Karpas-422 (cell line): ENCODE data around the gene OSTF1. TPM values are rescaled to one million over a fixed set of nuclear protein-coding genes. Genes with fewer than 3 reads are reported as not detected.

Experiments
- DNase-seq: peaks from one replicate; pipeline ENCODE4 v3.0.0-alpha.2; 2015
- H2AFZ ChIP-seq: fragments of 200-600 bp; sonication (generic); 2 replicates; pipeline ENCODE4 v1.6.1; 2014; ENCODE audit warnings: antibody characterized with exemption, low read length, mixed read lengths
- H3K27ac ChIP-seq: fragments of 200-600 bp; sonication (generic); 2 replicates; pipeline ENCODE4 v1.5.1; 2014; ENCODE audit warnings: mild to moderate bottlenecking, low read length, moderate library complexity
- H3K27me3 ChIP-seq: fragments of 200-600 bp; sonication (generic); 2 replicates; pipeline ENCODE4 v1.6.1; 2014; ENCODE audit warnings: low read length, mixed read lengths
- H3K36me3 ChIP-seq: fragments of 200-600 bp; sonication (generic); 2 replicates; pipeline ENCODE4 v1.6.1; 2014; ENCODE audit warnings: low read length, mixed read lengths; ENCODE audit not compliant: insufficient read depth
- H3K4me1 ChIP-seq: fragments of 200-600 bp; sonication (generic); 2 replicates; pipeline ENCODE4 v1.6.1; 2014; ENCODE audit warnings: mild to moderate bottlenecking, low read length, mixed read lengths
- H3K4me2 ChIP-seq: fragments of 200-600 bp; sonication (generic); 2 replicates; pipeline ENCODE4 v1.6.1; 2014; ENCODE audit warnings: low read length, low read depth, mild to moderate bottlenecking; ENCODE audit not compliant: poor library complexity, severe bottlenecking
- H3K4me3 ChIP-seq: fragments of 200-600 bp; sonication (generic); 2 replicates; pipeline ENCODE4 v1.5.1; 2014; ENCODE audit warnings: mild to moderate bottlenecking, antibody characterized with exemption, low read length, mixed read lengths
- H3K79me2 ChIP-seq: fragments of 200-600 bp; sonication (generic); 2 replicates; pipeline ENCODE4 v1.6.1; 2014; ENCODE audit warnings: mild to moderate bottlenecking, low read length, mixed read lengths
- H3K9ac ChIP-seq: fragments of 200-600 bp; sonication (generic); 2 replicates; pipeline ENCODE4 v1.6.0; 2014; ENCODE audit warnings: low read length
- H3K9me2 ChIP-seq: fragments of 200-600 bp; sonication (generic), shearing (Covaris generic); replicated peaks from 2 replicates; pipeline ENCODE4 v1.6.0; 2014; ENCODE audit warnings: mild to moderate bottlenecking, low read length, moderate library complexity; ENCODE audit not compliant: insufficient read depth
- H3K9me3 ChIP-seq: fragments of 300-700, 200-600 bp; sonication (generic); 2 replicates; pipeline ENCODE4 v1.6.1; 2014; ENCODE audit warnings: low read length, mixed read lengths
- H4K20me1 ChIP-seq: fragments of 200-600 bp; sonication (generic); 2 replicates; pipeline ENCODE4 v1.6.1; 2014; ENCODE audit warnings: mild to moderate bottlenecking, antibody characterized with exemption, low read length, low read depth; ENCODE audit not compliant: insufficient read depth
- total RNA-seq: library from RNA; depleted of rRNA; stranded (reverse); fragments of >200 nt; shearing (Covaris generic); gene quantifications from 2 replicates; pipeline ENCODE4 v1.2.3, GENCODE V29; 2014; ENCODE audit warnings: low replicate concordance

Gene OSTF1
- total RNA-seq, 1 experiment from 2014 or later: 56.1 TPM

DNA sequence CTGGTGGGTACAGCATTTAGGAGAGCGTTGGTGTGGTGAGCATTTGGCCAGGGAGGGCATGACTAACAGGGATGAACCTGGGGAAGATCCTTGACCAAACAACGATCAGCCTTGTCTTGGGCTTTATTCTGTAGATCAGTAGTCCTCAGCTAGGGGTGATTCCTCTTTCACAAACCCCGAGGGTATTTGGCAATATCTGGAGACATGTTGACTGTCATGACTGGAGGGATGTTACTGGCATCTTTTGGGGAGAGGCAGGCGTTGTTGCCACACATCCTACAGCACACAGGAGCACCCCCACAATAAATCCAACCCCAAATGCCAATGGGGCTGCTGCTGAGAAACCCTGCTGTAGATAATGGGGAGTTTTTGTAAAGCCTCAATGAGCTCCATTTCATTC lies 43.9 kb downstream of the OSTF1 start:
- Histone ChIP-seq H3K9me3 (no peaks in the 10 kb centered on the region), H2AFZ (no peak overlapping the region), H3K79me2 (peaks cover 17% of the 10 kb centered on the region), H3K4me1 (no peaks in the 10 kb centered on the region), H4K20me1 (no peaks in the 10 kb centered on the region), H3K36me3 (no peaks in the 10 kb centered on the region), H3K27me3 (no peaks in the 10 kb centered on the region), H3K9ac (no peak overlapping the region), H3K27ac (no peak overlapping the region), H3K4me3 (no peak overlapping the region), H3K4me2 (no peak overlapping the region), H3K9me2 (no peaks in the 10 kb centered on the region)
- no peak for DNase-seq

- no peak for DNase-seq
- Histone ChIP-seq H3K36me3 (no peaks in the 10 kb centered on the region), H3K27me3 (no peaks in the 10 kb centered on the region), H3K9ac (no peak overlapping the region), H3K9me3 (no peaks in the 10 kb centered on the region), H3K9me2 (no peaks in the 10 kb centered on the region), H3K27ac (no peak overlapping the region), H3K4me2 (no peak overlapping the region), H3K4me1 (no peaks in the 10 kb centered on the region), H3K4me3 (no peak overlapping the region), H3K79me2 (peaks cover 9% of the 10 kb centered on the region; the same call in 1 of the 2 replicates), H4K20me1 (no peaks in the 10 kb centered on the region), H2AFZ (no peak overlapping the region)
Measured at GRCh38 chr9:75133396-75133795, 45.1 kb downstream of the OSTF1 start.

DNA sequence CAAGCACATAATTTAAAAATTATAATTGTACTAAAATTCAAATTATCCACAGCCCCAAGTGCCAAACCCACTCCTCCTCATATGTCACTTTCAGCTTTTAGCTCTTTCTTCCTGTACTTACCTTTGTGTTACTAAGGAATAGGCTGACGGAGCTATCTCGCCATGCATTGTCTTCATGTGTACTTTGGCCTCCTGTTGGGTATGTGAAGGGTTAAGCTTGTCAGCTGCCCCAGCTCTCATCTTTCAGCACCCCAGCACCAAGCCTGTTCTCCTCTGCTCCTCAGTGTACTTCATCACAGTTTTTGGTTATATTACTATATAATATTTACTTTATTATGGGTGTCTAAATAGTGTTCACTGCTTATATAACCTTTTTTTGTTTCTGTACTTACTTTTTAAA lies 46.2 kb downstream of the OSTF1 start:
- Histone ChIP-seq H3K4me3 (no peak overlapping the region), H3K27ac (no peak overlapping the region), H3K4me1 (no peaks in the 10 kb centered on the region), H3K9me2 (no peaks in the 10 kb centered on the region), H3K36me3 (no peaks in the 10 kb centered on the region), H3K9ac (no peak overlapping the region), H3K4me2 (no peak overlapping the region), H4K20me1 (no peaks in the 10 kb centered on the region), H3K9me3 (no peaks in the 10 kb centered on the region), H2AFZ (no peak overlapping the region), H3K79me2 (0 out of 2 replicates have a peak, but pooled peaks cover under 1% of the 10 kb centered on the region), H3K27me3 (no peaks in the 10 kb centered on the region)
- DNase-seq: no peak

DNA sequence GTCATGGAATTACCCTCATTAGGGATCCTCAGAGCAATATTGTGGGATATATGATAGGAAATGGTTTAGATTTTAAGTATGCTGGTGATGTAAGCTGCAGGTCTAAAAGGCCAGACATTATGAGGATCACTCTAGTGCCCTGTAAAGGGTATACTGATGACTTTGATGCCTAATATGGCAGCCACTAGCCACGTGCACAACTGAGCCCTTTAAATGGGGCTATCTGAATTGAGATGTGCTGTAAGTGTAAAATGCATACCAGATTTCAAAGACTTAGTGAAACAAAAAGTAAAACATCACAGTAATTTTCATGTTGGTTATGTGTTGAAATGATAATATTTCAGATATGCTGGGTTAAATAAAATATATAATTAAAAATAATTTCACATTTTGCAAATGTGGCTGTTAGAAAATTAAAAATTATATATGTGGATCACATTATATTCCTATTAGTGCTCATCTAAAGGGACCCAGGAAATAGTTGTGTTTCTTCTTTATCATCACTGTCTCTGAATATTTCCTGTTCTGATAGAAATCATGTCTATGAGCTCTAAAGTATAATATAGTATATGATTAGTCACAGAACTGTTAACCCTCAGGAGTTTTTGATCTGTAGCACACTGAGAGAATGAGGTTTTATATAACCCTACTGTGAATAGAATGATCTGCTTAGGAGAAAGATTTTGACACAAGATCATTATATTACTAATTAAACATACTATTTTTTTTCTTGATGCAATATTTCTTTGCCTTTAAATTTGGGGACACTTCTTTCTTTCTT lies 50.1 kb downstream of the OSTF1 start:
- H3K4me2 ChIP-seq: no peak overlapping the region
- no peaks in the 10 kb centered on the region for H3K27me3 ChIP-seq
- no peaks in the 10 kb centered on the region for H3K9me3 ChIP-seq
- no peaks in the 10 kb centered on the region for H4K20me1 ChIP-seq
- H3K4me3 ChIP-seq: no peak overlapping the region
- no peak for DNase-seq
- no peak overlapping the region for H3K27ac ChIP-seq
- no peak overlapping the region for H2AFZ ChIP-seq
- H3K9ac ChIP-seq: no peak overlapping the region
- H3K79me2 ChIP-seq: no peaks in the 10 kb centered on the region
- H3K9me2 ChIP-seq: no peaks in the 10 kb centered on the region
- H3K4me1 ChIP-seq: no peaks in the 10 kb centered on the region
- H3K36me3 ChIP-seq: peaks cover 19% of the 10 kb centered on the region; the same call in 1 of the 2 replicates

DNA sequence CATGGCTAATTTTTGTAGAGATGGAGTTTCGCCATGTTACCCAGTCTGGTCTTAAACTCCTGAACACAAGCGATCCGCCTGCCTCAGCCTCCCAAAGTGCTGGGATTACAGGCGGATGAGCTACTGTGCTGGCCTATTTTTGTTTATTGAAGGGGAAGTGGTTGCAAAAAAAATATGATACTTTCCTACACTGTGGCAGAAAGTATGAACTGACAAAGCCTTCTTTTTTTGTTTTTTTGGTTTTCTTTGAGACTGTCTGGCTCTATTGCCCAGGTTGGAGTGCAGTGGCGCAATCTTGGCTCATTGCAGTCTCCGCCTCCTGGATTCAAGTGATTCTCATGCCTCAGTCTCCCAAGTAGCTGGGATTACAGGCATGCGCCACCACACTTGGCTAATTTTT lies 50.9 kb downstream of the OSTF1 start:
- Histone ChIP-seq H3K4me3 (no peak overlapping the region), H3K79me2 (no peaks in the 10 kb centered on the region), H3K4me2 (no peak overlapping the region), H3K9ac (no peak overlapping the region), H3K27ac (no peak overlapping the region), H4K20me1 (no peaks in the 10 kb centered on the region), H3K27me3 (no peaks in the 10 kb centered on the region), H3K4me1 (no peaks in the 10 kb centered on the region), H3K36me3 (peaks cover 25% of the 10 kb centered on the region; the same call in 1 of the 2 replicates), H3K9me2 (no peaks in the 10 kb centered on the region), H3K9me3 (no peaks in the 10 kb centered on the region), H2AFZ (no peak overlapping the region)
- no peak for DNase-seq

- Histone ChIP-seq H2AFZ (no peak overlapping the region), H4K20me1 (no peaks in the 10 kb centered on the region), H3K4me3 (no peak overlapping the region), H3K79me2 (no peaks in the 10 kb centered on the region), H3K9me3 (no peaks in the 10 kb centered on the region), H3K27me3 (no peaks in the 10 kb centered on the region), H3K9me2 (no peaks in the 10 kb centered on the region), H3K27ac (no peak overlapping the region), H3K4me1 (no peaks in the 10 kb centered on the region), H3K36me3 (peaks cover 29% of the 10 kb centered on the region; the same call in 1 of the 2 replicates), H3K4me2 (no peak overlapping the region), H3K9ac (no peak overlapping the region)
- DNase-seq: no peak
Measured at GRCh38 chr9:75140261-75140660, 51.9 kb downstream of the OSTF1 start.

- H3K9ac ChIP-seq: no peak overlapping the region
- H2AFZ ChIP-seq: no peak overlapping the region
- no peak overlapping the region for H3K27ac ChIP-seq
- no peaks in the 10 kb centered on the region for H4K20me1 ChIP-seq
- no peaks in the 10 kb centered on the region for H3K27me3 ChIP-seq
- H3K4me2 ChIP-seq: no peak overlapping the region
- H3K4me1 ChIP-seq: no peaks in the 10 kb centered on the region
- peaks cover 29% of the 10 kb centered on the region; the same call in 1 of the 2 replicates for H3K36me3 ChIP-seq
- no peaks in the 10 kb centered on the region for H3K79me2 ChIP-seq
- no peak for DNase-seq
- no peaks in the 10 kb centered on the region for H3K9me3 ChIP-seq
- no peak overlapping the region for H3K4me3 ChIP-seq
- H3K9me2 ChIP-seq: no peaks in the 10 kb centered on the region
Measured at GRCh38 chr9:75142202-75142601, 53.9 kb downstream of the OSTF1 start.

GRCh38 chr9:75146229-75146628 lies 57.9 kb downstream of the OSTF1 start:
- Histone ChIP-seq H3K4me2 (no peak overlapping the region), H3K4me1 (peaks cover 6% of the 10 kb centered on the region), H3K4me3 (no peak overlapping the region), H2AFZ (no peak overlapping the region), H3K79me2 (no peaks in the 10 kb centered on the region), H3K27me3 (no peaks in the 10 kb centered on the region), H3K9ac (no peak overlapping the region), H3K9me2 (no peaks in the 10 kb centered on the region), H3K36me3 (peaks cover 32% of the 10 kb centered on the region; the same call in 1 of the 2 replicates), H3K27ac (no peak overlapping the region), H3K9me3 (no peaks in the 10 kb centered on the region), H4K20me1 (no peaks in the 10 kb centered on the region)
- DNase-seq: no peak
